ENCODE measurements around the gene HIF1A.
"Not testable (repeated sequence)": the region's sequence is repeated elsewhere in the genome, so short reads cannot be mapped to it uniquely, and the experiment has no call there.

HIF1A gene

DNA sequence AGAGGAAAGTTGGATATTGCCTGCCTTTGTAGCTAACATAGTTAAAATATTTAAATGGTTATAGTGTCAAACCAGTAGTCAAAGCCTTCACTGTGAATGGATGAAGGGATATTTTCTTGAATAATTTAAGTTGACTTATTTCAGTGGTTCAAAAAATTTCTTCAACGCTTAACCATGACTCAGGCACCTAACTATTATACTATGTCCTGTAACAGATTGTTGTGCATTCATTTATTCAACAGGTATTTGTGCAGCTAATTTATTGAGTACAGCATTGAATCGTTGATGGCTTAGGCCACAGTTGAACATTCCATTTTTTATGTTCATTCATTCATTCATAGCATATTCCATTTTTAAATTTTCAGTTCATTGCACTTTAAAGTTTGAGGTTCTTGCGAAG lies 9.2 kb downstream of the HIF1A start:
- peaks cover 75% of the 10 kb centered on the region for H3K4me1 ChIP-seq (ENCODE audit: insufficient read depth, low read length, severe bottlenecking)

DNA sequence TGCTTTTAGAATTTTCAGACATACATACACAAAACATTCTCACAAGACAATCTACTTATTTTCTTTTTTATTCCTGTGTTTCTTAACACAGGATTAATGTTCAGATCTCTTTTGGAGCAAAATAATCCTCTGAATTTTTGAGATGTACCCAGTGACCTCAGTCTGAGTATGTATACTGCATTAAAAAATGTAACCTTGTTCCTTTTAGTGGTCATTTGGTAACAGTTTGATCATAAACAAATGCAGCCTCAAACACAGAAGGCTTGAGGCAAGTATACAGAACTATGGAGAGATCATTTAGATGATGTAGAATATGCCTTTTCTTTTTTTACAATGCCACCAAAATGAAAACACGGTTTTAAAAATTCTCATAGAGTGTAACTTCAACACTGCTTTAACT lies 9.7 kb downstream of the HIF1A start:
- Histone ChIP-seq H3K9me2 (ENCODE audit: low read depth, low read length) (no peaks in the 10 kb centered on the region), H3K36me3 (ENCODE audit: insufficient read depth, low read length) (peaks cover 26% of the 10 kb centered on the region), H4K20me1 (ENCODE audit: insufficient read depth, low read length) (0 out of 2 replicates have a peak, but pooled peaks cover 4% of the 10 kb centered on the region), H3K4me3 (ENCODE audit: low read depth, low read length, poor library complexity, severe bottlenecking) (no peak overlapping the region), H2AFZ (ENCODE audit: low read length) (no peak overlapping the region), H3K4me2 (ENCODE audit: low read length) (no peak overlapping the region; the same call in 1 of the 2 replicates), H3K4me1 (ENCODE audit: insufficient read depth, low read length, severe bottlenecking) (peaks cover 75% of the 10 kb centered on the region), H3K27ac (ENCODE audit: low read depth, low read length, poor library complexity, severe bottlenecking) (no peak overlapping the region), H3F3A (ENCODE audit: insufficient read depth, low read length) (no peaks in the 10 kb centered on the region), H3K9ac (ENCODE audit: low read length) (no peak overlapping the region), H3K79me2 (ENCODE audit: insufficient read depth, low read length) (peaks cover 93% of the 10 kb centered on the region), H3K9me3 (ENCODE audit: low read length) (0 out of 2 replicates have a peak, but pooled peaks cover 2% of the 10 kb centered on the region), H3K27me3 (ENCODE audit: insufficient read depth, low read length) (no peaks in the 10 kb centered on the region)
- TF ChIP-seq, protein P1, sequence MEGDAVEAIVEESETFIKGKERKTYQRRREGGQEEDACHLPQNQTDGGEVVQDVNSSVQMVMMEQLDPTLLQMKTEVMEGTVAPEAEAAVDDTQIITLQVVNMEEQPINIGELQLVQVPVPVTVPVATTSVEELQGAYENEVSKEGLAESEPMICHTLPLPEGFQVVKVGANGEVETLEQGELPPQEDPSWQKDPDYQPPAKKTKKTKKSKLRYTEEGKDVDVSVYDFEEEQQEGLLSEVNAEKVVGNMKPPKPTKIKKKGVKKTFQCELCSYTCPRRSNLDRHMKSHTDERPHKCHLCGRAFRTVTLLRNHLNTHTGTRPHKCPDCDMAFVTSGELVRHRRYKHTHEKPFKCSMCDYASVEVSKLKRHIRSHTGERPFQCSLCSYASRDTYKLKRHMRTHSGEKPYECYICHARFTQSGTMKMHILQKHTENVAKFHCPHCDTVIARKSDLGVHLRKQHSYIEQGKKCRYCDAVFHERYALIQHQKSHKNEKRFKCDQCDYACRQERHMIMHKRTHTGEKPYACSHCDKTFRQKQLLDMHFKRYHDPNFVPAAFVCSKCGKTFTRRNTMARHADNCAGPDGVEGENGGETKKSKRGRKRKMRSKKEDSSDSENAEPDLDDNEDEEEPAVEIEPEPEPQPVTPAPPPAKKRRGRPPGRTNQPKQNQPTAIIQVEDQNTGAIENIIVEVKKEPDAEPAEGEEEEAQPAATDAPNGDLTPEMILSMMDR (IDR thresholded peaks at IDR 0.05; ENCODE audit: low read length) = no peak
- no peak for TF ChIP-seq EZH2 (IDR thresholded peaks at IDR 0.05; ENCODE audit: borderline replicate concordance, low read length)

More for the DNA sequence above, 9.2 kb downstream of the HIF1A start:
- peak overlapping the region; percentile 32; the same call in 1 of the 2 replicates for H3K4me2 ChIP-seq (ENCODE audit: low read length)
- H3K9ac ChIP-seq (ENCODE audit: low read length) = no peak overlapping the region
- 0 out of 2 replicates have a peak, but pooled peaks cover 2% of the 10 kb centered on the region for H3K9me3 ChIP-seq (ENCODE audit: low read length)
- H3K36me3 ChIP-seq (ENCODE audit: insufficient read depth, low read length) = peaks cover 27% of the 10 kb centered on the region
- 0 out of 2 replicates have a peak, but pooled peaks cover 4% of the 10 kb centered on the region for H4K20me1 ChIP-seq (ENCODE audit: insufficient read depth, low read length)
- no peaks in the 10 kb centered on the region for H3K27me3 ChIP-seq (ENCODE audit: insufficient read depth, low read length)
- peak overlapping the region; percentile 14 for H3K27ac ChIP-seq (ENCODE audit: low read depth, low read length, poor library complexity, severe bottlenecking)
- H3K79me2 ChIP-seq (ENCODE audit: insufficient read depth, low read length) = peaks cover 93% of the 10 kb centered on the region
- TF ChIP-seq, protein P1 (IDR thresholded peaks at IDR 0.05; ENCODE audit: low read length) = no peak
- TF ChIP-seq EZH2 (IDR thresholded peaks at IDR 0.05; ENCODE audit: borderline replicate concordance, low read length) = no peak
- H3F3A ChIP-seq (ENCODE audit: insufficient read depth, low read length) = no peaks in the 10 kb centered on the region
- H2AFZ ChIP-seq (ENCODE audit: low read length) = no peak overlapping the region
- no peak overlapping the region for H3K4me3 ChIP-seq (ENCODE audit: low read depth, low read length, poor library complexity, severe bottlenecking)
- H3K9me2 ChIP-seq (ENCODE audit: low read depth, low read length) = no peaks in the 10 kb centered on the region

DNA sequence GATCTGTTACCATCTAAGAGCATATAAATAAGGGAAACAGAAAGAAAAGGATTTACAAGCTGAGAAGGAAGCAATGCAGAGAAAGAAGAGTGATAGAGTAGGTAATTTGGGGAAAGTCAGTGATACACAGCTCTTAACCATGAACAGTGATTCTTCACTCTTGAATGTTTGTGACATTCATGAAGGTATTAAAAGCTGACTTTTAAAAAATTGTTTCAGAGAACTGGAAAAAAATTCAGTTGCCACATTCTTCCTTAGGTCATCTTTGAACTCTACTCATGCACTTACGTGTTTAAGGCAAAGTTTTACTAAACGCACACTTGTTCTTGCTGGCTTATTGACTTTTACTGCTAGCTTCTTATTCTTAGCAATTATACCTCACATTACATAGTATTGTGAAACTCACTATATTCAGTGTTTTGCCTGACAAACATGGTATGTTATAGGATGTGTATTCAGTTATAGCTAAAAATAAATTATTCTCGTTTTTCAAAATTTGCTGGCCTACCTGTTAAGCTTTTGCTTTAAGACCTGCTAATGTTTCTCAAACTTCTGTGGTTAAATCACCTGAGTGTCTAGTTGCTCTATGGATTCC lies 10.9 kb downstream of the HIF1A start:
- Histone ChIP-seq H3K27me3 (ENCODE audit: insufficient read depth, low read length) (no peaks in the 10 kb centered on the region), H3K9me2 (ENCODE audit: low read depth, low read length) (no peaks in the 10 kb centered on the region), H3F3A (ENCODE audit: insufficient read depth, low read length) (no peaks in the 10 kb centered on the region), H3K9ac (ENCODE audit: low read length) (no peak overlapping the region), H3K79me2 (ENCODE audit: insufficient read depth, low read length) (peaks cover 93% of the 10 kb centered on the region), H3K4me2 (ENCODE audit: low read length) (no peak overlapping the region), H3K36me3 (ENCODE audit: insufficient read depth, low read length) (peaks cover 19% of the 10 kb centered on the region), H3K9me3 (ENCODE audit: low read length) (0 out of 2 replicates have a peak, but pooled peaks cover 2% of the 10 kb centered on the region), H4K20me1 (ENCODE audit: insufficient read depth, low read length) (no peaks in the 10 kb centered on the region), H3K4me1 (ENCODE audit: insufficient read depth, low read length, severe bottlenecking) (peaks cover 75% of the 10 kb centered on the region), H2AFZ (ENCODE audit: low read length) (no peak overlapping the region), H3K4me3 (ENCODE audit: low read depth, low read length, poor library complexity, severe bottlenecking) (no peak overlapping the region), H3K27ac (ENCODE audit: low read depth, low read length, poor library complexity, severe bottlenecking) (no peak overlapping the region)
- TF ChIP-seq, protein P1 (IDR thresholded peaks at IDR 0.05; ENCODE audit: low read length) = no peak
- no peak for TF ChIP-seq EZH2 (IDR thresholded peaks at IDR 0.05; ENCODE audit: borderline replicate concordance, low read length)

DNA sequence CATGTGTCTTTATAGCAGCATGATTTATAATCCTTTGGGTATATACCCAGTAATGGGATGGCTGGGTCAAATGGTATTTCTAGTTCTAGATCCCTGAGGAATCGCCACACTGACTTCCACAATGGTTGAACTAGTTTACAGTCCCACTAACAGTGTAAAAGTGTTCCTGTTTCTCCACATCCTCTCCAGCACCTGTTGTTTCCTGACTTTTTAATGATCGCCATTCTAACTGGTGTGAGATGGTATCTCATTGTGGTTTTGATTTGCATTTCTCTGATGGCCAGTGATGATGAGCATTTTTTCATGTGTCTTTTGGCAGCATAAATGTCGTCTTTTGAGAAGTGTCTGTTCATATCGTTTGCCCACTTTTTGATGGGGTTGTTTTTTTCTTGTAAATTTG lies 12.5 kb downstream of the HIF1A start:
- Histone ChIP-seq H3K36me3 (ENCODE audit: insufficient read depth, low read length) (peaks cover 19% of the 10 kb centered on the region), H3K4me1 (ENCODE audit: insufficient read depth, low read length, severe bottlenecking) (peaks cover 75% of the 10 kb centered on the region), H3K79me2 (ENCODE audit: insufficient read depth, low read length) (peaks cover 93% of the 10 kb centered on the region)
- H3K27me3 ChIP-seq (ENCODE audit: insufficient read depth, low read length); H2AFZ ChIP-seq (ENCODE audit: low read length); H3K9me2 ChIP-seq (ENCODE audit: low read depth, low read length); H3K27ac ChIP-seq (ENCODE audit: low read depth, low read length, poor library complexity, severe bottlenecking); H3K4me2 ChIP-seq (ENCODE audit: low read length); H3K9me3 ChIP-seq (ENCODE audit: low read length); H4K20me1 ChIP-seq (ENCODE audit: insufficient read depth, low read length); H3K9ac ChIP-seq (ENCODE audit: low read length); H3K4me3 ChIP-seq (ENCODE audit: low read depth, low read length, poor library complexity, severe bottlenecking); H3F3A ChIP-seq (ENCODE audit: insufficient read depth, low read length): not testable (repeated sequence)

DNA sequence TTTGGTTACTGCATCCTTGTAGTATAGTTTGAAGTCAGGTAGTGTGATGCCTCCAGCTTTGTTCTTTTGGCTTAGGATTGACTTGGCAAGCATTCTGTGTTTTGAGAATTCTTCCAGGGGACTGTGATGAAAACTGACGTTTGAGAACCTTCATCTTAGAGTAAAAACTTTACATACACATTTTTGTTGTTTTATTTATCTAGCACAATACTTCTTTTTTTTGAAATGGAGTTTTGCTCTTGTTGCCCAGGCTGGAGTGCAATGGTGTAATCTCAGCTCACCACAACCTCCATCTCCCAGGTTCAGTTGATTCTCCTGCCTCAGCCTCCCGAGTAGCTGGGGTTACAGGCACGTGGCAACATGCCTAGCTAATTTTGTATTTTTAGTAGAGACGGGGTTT lies 13.4 kb downstream of the HIF1A start:
- H3K27me3 ChIP-seq (ENCODE audit: insufficient read depth, low read length); H3K9me2 ChIP-seq (ENCODE audit: low read depth, low read length); H3K9ac ChIP-seq (ENCODE audit: low read length); H3K4me3 ChIP-seq (ENCODE audit: low read depth, low read length, poor library complexity, severe bottlenecking); H4K20me1 ChIP-seq (ENCODE audit: insufficient read depth, low read length); H3F3A ChIP-seq (ENCODE audit: insufficient read depth, low read length); H3K4me2 ChIP-seq (ENCODE audit: low read length); H3K27ac ChIP-seq (ENCODE audit: low read depth, low read length, poor library complexity, severe bottlenecking); H3K9me3 ChIP-seq (ENCODE audit: low read length); H2AFZ ChIP-seq (ENCODE audit: low read length): not testable (repeated sequence)
- H3K36me3 ChIP-seq (ENCODE audit: insufficient read depth, low read length) = peaks cover 16% of the 10 kb centered on the region
- peaks cover 75% of the 10 kb centered on the region for H3K4me1 ChIP-seq (ENCODE audit: insufficient read depth, low read length, severe bottlenecking)
- peaks cover 93% of the 10 kb centered on the region for H3K79me2 ChIP-seq (ENCODE audit: insufficient read depth, low read length)
